AG10803 (cell line): ENCODE measurements around the gene ASXL1.

ENCODE experiments used
- DNase-seq: peaks from one replicate; pipeline ENCODE4 v3.0.0; 2010; ENCODE audit warnings: low read depth
- H3K4me3 ChIP-seq: 2 replicates; pipeline ENCODE4 v1.5.1; 2011; ENCODE audit warnings: mild to moderate bottlenecking, low read length, control low read depth
- CTCF ChIP-seq: conservative IDR thresholded peaks from 2 replicates; pipeline ENCODE4 v1.5.1; 2011; ENCODE audit warnings: mild to moderate bottlenecking, low read length, control low read depth, inconsistent platforms

Gene ASXL1

GRCh38 chr20:32415494-32415893, 57.4 kb downstream of the ASXL1 start:
- no peak overlapping the region for H3K4me3 ChIP-seq
- no peak for DNase-seq
- TF ChIP-seq CTCF: no peak

GRCh38 chr20:32416206-32416605, 58.1 kb downstream of the ASXL1 start:
- H3K4me3 ChIP-seq: no peak overlapping the region
- TF ChIP-seq CTCF: no peak

GRCh38 chr20:32418376-32418775, 60.2 kb downstream of the ASXL1 start:
- no peak for TF ChIP-seq CTCF
- no peak overlapping the region for H3K4me3 ChIP-seq
- DNase-seq: peak; percentile 4

More at GRCh38 chr20:32416206-32416605, 58.1 kb downstream of the ASXL1 start:
- no peak for DNase-seq

GRCh38 chr20:32421290-32421689, 63.2 kb downstream of the ASXL1 start:
- no peak for DNase-seq
- H3K4me3 ChIP-seq: no peak overlapping the region
- TF ChIP-seq CTCF: no peak

GRCh38 chr20:32427996-32428395, 69.9 kb downstream of the ASXL1 start:
- H3K4me3 ChIP-seq: no peak overlapping the region
- DNase-seq: no peak
- TF ChIP-seq CTCF: no peak

GRCh38 chr20:32429343-32429742, 71.2 kb downstream of the ASXL1 start:
- no peak for TF ChIP-seq CTCF
- no peak overlapping the region for H3K4me3 ChIP-seq
- DNase-seq: no peak

- no peak for TF ChIP-seq CTCF
- no peak overlapping the region for H3K4me3 ChIP-seq
- DNase-seq: no peak
Observed at GRCh38 chr20:32429745-32430360, 71.7 kb downstream of the ASXL1 start.
